Measurements from ENCODE around the gene NHERF2.

GRCh38 chr16:2024032-2024420, 2.7 kb upstream of the NHERF2 start:
- no peak for TF ChIP-seq CTCF (IDR thresholded peaks at IDR 0.05; ENCODE audit: low read length)
- TF ChIP-seq EZH2 (optimal IDR thresholded peaks at IDR 0.05; ENCODE audit: low read depth, low read length): no peak
